MV-4-11 (cell line): ENCODE data around the gene ARFGAP2.
"Not testable (repeated sequence)": the region's sequence is repeated elsewhere in the genome, so short reads cannot be mapped to it uniquely, and the experiment has no call there.

Experiments
- DNase-seq: peaks from one replicate; lab custom pipeline; 2025; lab: John Stamatoyannopoulos, UW

Gene ARFGAP2

GRCh38 chr11:47148903-47149531 is 27.7 kb downstream of the ARFGAP2 start:
- DNase-seq: no peak

GRCh38 chr11:47148270-47148669 is 28.4 kb downstream of the ARFGAP2 start:
- no peak for DNase-seq

GRCh38 chr11:47147681-47148080 is 29.0 kb downstream of the ARFGAP2 start:
- no peak for DNase-seq

GRCh38 chr11:47147250-47147649 is 29.4 kb downstream of the ARFGAP2 start:
- no peak for DNase-seq

- DNase-seq: no peak
These were observed 32.1 kb downstream of the ARFGAP2 start for GRCh38 chr11:47144541-47144940.

- no peak for DNase-seq
These were observed 33.4 kb downstream of the ARFGAP2 start for GRCh38 chr11:47143322-47143721.

- peak; percentile 23 for DNase-seq
These were observed 36.8 kb downstream of the ARFGAP2 start for GRCh38 chr11:47139878-47140277.

GRCh38 chr11:47137476-47137875 is 39.2 kb downstream of the ARFGAP2 start:
- no peak for DNase-seq

GRCh38 chr11:47136921-47137320 is 39.8 kb downstream of the ARFGAP2 start:
- DNase-seq: no peak

GRCh38 chr11:47136327-47136726 is 40.4 kb downstream of the ARFGAP2 start:
- no peak for DNase-seq

- no peak for DNase-seq
These were observed 43.7 kb downstream of the ARFGAP2 start for GRCh38 chr11:47132981-47133380.

- no peak for DNase-seq
These were observed 44.2 kb downstream of the ARFGAP2 start for GRCh38 chr11:47132490-47132889.

GRCh38 chr11:47131136-47131535 is 45.5 kb downstream of the ARFGAP2 start:
- no peak for DNase-seq

- no peak for DNase-seq
These were observed 46.1 kb downstream of the ARFGAP2 start for GRCh38 chr11:47130543-47130942.

GRCh38 chr11:47127213-47127612 is 49.5 kb downstream of the ARFGAP2 start:
- DNase-seq: no peak

GRCh38 chr11:47125083-47125482 is 51.6 kb downstream of the ARFGAP2 start:
- no peak for DNase-seq

- no peak for DNase-seq
These were observed 52.0 kb downstream of the ARFGAP2 start for GRCh38 chr11:47124675-47125074.

- no peak for DNase-seq
These were observed 53.6 kb downstream of the ARFGAP2 start for GRCh38 chr11:47123094-47123493.

- DNase-seq: no peak
These were observed 54.9 kb downstream of the ARFGAP2 start for GRCh38 chr11:47121731-47122130.

- no peak for DNase-seq
These were observed 55.6 kb downstream of the ARFGAP2 start for GRCh38 chr11:47121056-47121455.

GRCh38 chr11:47118958-47119688 is 57.6 kb downstream of the ARFGAP2 start:
- not testable (repeated sequence) for DNase-seq
